Fibroblast of lung (primary cell): ENCODE data around the gene ZNF571. TPM values are rescaled to one million over a fixed set of nuclear protein-coding genes. Genes with fewer than 3 reads are reported as not detected.

Experiments used
- DNase-seq, 2 donors: peaks; one replicate each; pipeline versions ENCODE4 v3.0.0 to v3.0.0-alpha.2; 2010; ENCODE audit warnings: low read depth in 2 of 2
- H2AFZ ChIP-seq: 2 replicates; pipeline ENCODE4 v1.5.1; 2012; ENCODE audit warnings: low read length, control low read depth, inconsistent platforms
- H3K27ac ChIP-seq: 2 replicates; pipeline ENCODE4 v1.5.1; 2011; ENCODE audit warnings: low read length, control low read depth; ENCODE audit not compliant: insufficient read depth
- H3K27me3 ChIP-seq: 2 replicates; pipeline ENCODE4 v1.5.1; 2011; ENCODE audit warnings: mild to moderate bottlenecking, low read length; ENCODE audit not compliant: control insufficient read depth, insufficient read depth
- H3K36me3 ChIP-seq: 2 replicates; pipeline ENCODE4 v1.5.1; 2011; ENCODE audit warnings: low read length; ENCODE audit not compliant: control insufficient read depth, insufficient read depth
- H3K4me1 ChIP-seq: 2 replicates; pipeline ENCODE4 v1.5.1; 2011; ENCODE audit warnings: low read length; ENCODE audit not compliant: control insufficient read depth, insufficient read depth; ENCODE audit errors: extremely low read depth
- H3K4me2 ChIP-seq: 2 replicates; pipeline ENCODE4 v1.5.1; 2011; ENCODE audit warnings: low read length, control low read depth; ENCODE audit not compliant: insufficient read depth; ENCODE audit errors: extremely low read depth
- H3K4me3 ChIP-seq, 4 experiments: fragments of 200-600 bp in 1 of 4; sonication (generic) in 1 of 4; replicated peaks in 1 of 4; 2 replicates each; pipeline ENCODE4 v1.5.1; 2011 to 2016; ENCODE audit warnings: low read length in 4 of 4, low read depth in 3 of 4, mild to moderate bottlenecking in 3 of 4, control low read depth in 2 of 4, inconsistent platforms in 1 of 4, mixed read lengths in 1 of 4; ENCODE audit not compliant: insufficient read depth in 1 of 4; ENCODE audit errors: control extremely low read depth in 1 of 4
- H3K79me2 ChIP-seq: 2 replicates; pipeline ENCODE4 v1.5.1; 2012; ENCODE audit warnings: mild to moderate bottlenecking, low read length, inconsistent platforms; ENCODE audit not compliant: control insufficient read depth, insufficient read depth
- H3K9ac ChIP-seq: 2 replicates; pipeline ENCODE4 v1.5.1; 2011; ENCODE audit warnings: mild to moderate bottlenecking, low read length, control low read depth; ENCODE audit not compliant: insufficient read depth
- H3K9me3 ChIP-seq: 2 replicates; pipeline ENCODE4 v1.5.1; 2012; ENCODE audit warnings: low read depth, low read length; ENCODE audit not compliant: control insufficient read depth, insufficient read depth
- H4K20me1 ChIP-seq: 2 replicates; pipeline ENCODE4 v1.5.1; 2011; ENCODE audit warnings: low read length; ENCODE audit not compliant: control insufficient read depth, insufficient read depth; ENCODE audit errors: extremely low read depth
- CTCF ChIP-seq, 2 donors: IDR thresholded peaks in 1 of 2; conservative IDR thresholded peaks in 1 of 2; 1 replicate in 1 of 2; 2 replicates in 1 of 2; pipeline ENCODE4 v1.5.1; 2011 to 2012; ENCODE audit warnings: low read length in 2 of 2, control low read depth in 1 of 2, inconsistent platforms in 1 of 2, low read depth in 1 of 2, mild to moderate bottlenecking in 1 of 2
- EZH2 ChIP-seq: IDR thresholded peaks from 2 replicates; pipeline ENCODE4 v1.5.1; 2012; ENCODE audit warnings: low read length, control low read depth, mild to moderate bottlenecking; ENCODE audit errors: missing control alignments
- polyA plus RNA-seq, 2 donors: library from polyadenylated mRNA; depleted of rRNA in 1 of 2; stranded (reverse) in 1 of 2; unstranded in 1 of 2; fragments of >200 nt; gene quantifications; 2 replicates each; pipeline ENCODE4 v1.2.1, GENCODE V29; 2011 to 2012; ENCODE audit warnings: missing spikeins in 1 of 2
- total RNA-seq: library from RNA; depleted of rRNA; stranded (reverse); fragments of >200 nt; gene quantifications from 2 replicates; pipeline ENCODE4 v1.2.1, GENCODE V29; 2014

The ZNF571 gene
- total and polyA plus RNA-seq, 2 donors (not counting 1 experiment from before 2014, with no cell fraction given), result 1.9 to 4.1 TPM

- Histone ChIP-seq H3K27me3 (no peaks in the 10 kb centered on the region), H3K4me3 (peak overlapping the region; percentile 71 to 91 (median 76)), H3K9ac (peak overlapping the region; percentile 71), H3K27ac (peak overlapping the region; percentile 87), H3K36me3 (no peaks in the 10 kb centered on the region), H3K79me2 (no peaks in the 10 kb centered on the region), H3K9me3 (no peaks in the 10 kb centered on the region), H4K20me1 (no peaks in the 10 kb centered on the region), H3K4me1 (no peaks in the 10 kb centered on the region), H3K4me2 (peak overlapping the region; percentile 85), H2AFZ (peak overlapping the region; percentile 98)
- TF ChIP-seq EZH2 (no peak), CTCF (conservative IDR thresholded peaks at IDR 0.05 in 1 of 2, IDR thresholded peaks at IDR 0.05 in 1 of 2; ENCODE audit: low read depth in 1 of 2, low read length in 2 of 2) (peak; percentile 40 to 72)
- peak; percentile 71 to 81 for DNase-seq
Observed at GRCh38 chr19:37551129-37551993, 43.2 kb downstream of the ZNF571 start.

- Histone ChIP-seq H3K4me1 (no peaks in the 10 kb centered on the region), H3K79me2 (no peaks in the 10 kb centered on the region), H2AFZ (no peak overlapping the region), H3K4me3 (no peak overlapping the region), H3K27me3 (no peaks in the 10 kb centered on the region), H3K27ac (no peak overlapping the region), H4K20me1 (no peaks in the 10 kb centered on the region), H3K9me3 (no peaks in the 10 kb centered on the region), H3K9ac (no peak overlapping the region), H3K36me3 (no peaks in the 10 kb centered on the region), H3K4me2 (no peak overlapping the region)
- DNase-seq, result peak; percentile 21 to 36
- TF ChIP-seq EZH2, result no peak
- no peak for TF ChIP-seq CTCF (conservative IDR thresholded peaks at IDR 0.05 in 1 of 2, IDR thresholded peaks at IDR 0.05 in 1 of 2; ENCODE audit: low read depth in 1 of 2, low read length in 2 of 2)
Observed at GRCh38 chr19:37537391-37537947, 57.1 kb downstream of the ZNF571 start.

- DNase-seq, result peak; percentile 12 to 68
- Histone ChIP-seq H3K9me3 (no peaks in the 10 kb centered on the region), H3K36me3 (no peaks in the 10 kb centered on the region), H3K27me3 (no peaks in the 10 kb centered on the region), H3K4me1 (no peaks in the 10 kb centered on the region), H3K27ac (no peak overlapping the region), H4K20me1 (no peaks in the 10 kb centered on the region), H3K4me3 (no peak overlapping the region), H3K9ac (no peak overlapping the region), H3K4me2 (no peak overlapping the region), H2AFZ (no peak overlapping the region), H3K79me2 (no peaks in the 10 kb centered on the region)
- TF ChIP-seq EZH2, result no peak
- TF ChIP-seq CTCF (conservative IDR thresholded peaks at IDR 0.05 in 1 of 2, IDR thresholded peaks at IDR 0.05 in 1 of 2; ENCODE audit: low read depth in 1 of 2, low read length in 2 of 2), result no peak
Observed at GRCh38 chr19:37519890-37520289, 74.7 kb downstream of the ZNF571 start.

Other genes with a start within 250 kb of the ZNF571 start
- gene ZNF527, start 223.7 kb downstream of the ZNF571 start, total RNA-seq, result 6.6 and 8.2 TPM in 2 replicates
- gene ZNF527, start 223.7 kb downstream of the ZNF571 start, polyA plus RNA-seq, result 4.1 and 4.6 TPM in 2 replicates
- 8.5 and 11.9 TPM in 2 replicates for gene ZNF569, start 127.3 kb downstream of the ZNF571 start, total RNA-seq
- 3.0 and 4.3 TPM in 2 replicates for gene ZNF569, start 127.3 kb downstream of the ZNF571 start, polyA plus RNA-seq
- gene ZNF570, start 125.4 kb downstream of the ZNF571 start, total RNA-seq, result 11.7 and 13.4 TPM in 2 replicates
- 4.1 and 5.8 TPM in 2 replicates for gene ZNF570, start 125.4 kb downstream of the ZNF571 start, polyA plus RNA-seq
- 2.6 and 5.9 TPM in 2 replicates for gene ZNF793, start 87.9 kb downstream of the ZNF571 start, total RNA-seq
- 1.6 and 1.7 TPM in 2 replicates for gene ZNF793, start 87.9 kb downstream of the ZNF571 start, polyA plus RNA-seq
- gene ZNF540, start 84 bp upstream of the ZNF571 start, total RNA-seq, result 1.0 and 1.3 TPM in 2 replicates
- 0.35 and 0.44 TPM in 2 replicates for gene ZNF540, start 84 bp upstream of the ZNF571 start, polyA plus RNA-seq
- gene ZFP30, start 60.7 kb upstream of the ZNF571 start, total RNA-seq, result 21.8 and 23.0 TPM in 2 replicates
- gene ZFP30, start 60.7 kb upstream of the ZNF571 start, polyA plus RNA-seq, result 3.1 and 4.5 TPM in 2 replicates
- 5.9 and 6.9 TPM in 2 replicates for gene ZNF607, start 125.0 kb upstream of the ZNF571 start, total RNA-seq
- 1.9 and 2.5 TPM in 2 replicates for gene ZNF607, start 125.0 kb upstream of the ZNF571 start, polyA plus RNA-seq
- gene ZNF573, start 184.8 kb upstream of the ZNF571 start, total RNA-seq, result 6.2 and 8.6 TPM in 2 replicates
- gene ZNF573, start 184.8 kb upstream of the ZNF571 start, polyA plus RNA-seq, result 2.9 and 3.7 TPM in 2 replicates